ENCODE measurements around the gene RP9.
A peak's percentile ranks its signal among the peaks of the same experiment; 100 is the strongest.

Gene RP9

GRCh38 chr7:33109005-33109757, at the start of gene RP9:
Gene RP9, minus strand, starts transcription at chr7:33109404. Its CDS starts 32 bp downstream, at chr7:33109372.
- peak; percentile 50 to 66 (median 56) for DNase-seq

- no peak for DNase-seq
Measured at GRCh38 chr7:33157781-33158180, 48.6 kb upstream of the RP9 start.

GRCh38 chr7:33157311-33157710, 48.1 kb upstream of the RP9 start:
- no peak for DNase-seq

- DNase-seq, result no peak
Measured at GRCh38 chr7:33156441-33156840, 47.2 kb upstream of the RP9 start.

- no peak for DNase-seq
Measured at GRCh38 chr7:33155811-33156210, 46.6 kb upstream of the RP9 start.

- DNase-seq, result no peak
Measured at GRCh38 chr7:33152087-33152486, 42.9 kb upstream of the RP9 start.

GRCh38 chr7:33145156-33145555, 36.0 kb upstream of the RP9 start:
- no peak for DNase-seq

GRCh38 chr7:33143996-33144718, 35.0 kb upstream of the RP9 start:
- DNase-seq, result no peak

- DNase-seq, result no peak
Measured at GRCh38 chr7:33142585-33142984, 33.4 kb upstream of the RP9 start.

- DNase-seq, result no peak
Measured at GRCh38 chr7:33137103-33137502, 27.9 kb upstream of the RP9 start.

GRCh38 chr7:33130184-33130583, 21.0 kb upstream of the RP9 start:
- no peak for DNase-seq

- DNase-seq, result no peak
Measured at GRCh38 chr7:33129806-33130153, 20.6 kb upstream of the RP9 start.

- peak; percentile 78 to 88 (median 81) for DNase-seq
Measured at GRCh38 chr7:33128990-33129805, 20.0 kb upstream of the RP9 start, which contains the start of gene BBS9. Gene BBS9, plus strand, starts transcription at chr7:33129564. Its CDS starts 16,689 bp downstream, at chr7:33146253.

GRCh38 chr7:33128631-33128989, 19.4 kb upstream of the RP9 start:
- no peak for DNase-seq

GRCh38 chr7:33127085-33127484, 17.9 kb upstream of the RP9 start:
- no peak for DNase-seq

- DNase-seq, result no peak
Measured at GRCh38 chr7:33118383-33118782, 9.2 kb upstream of the RP9 start.

- no peak for DNase-seq
Measured at GRCh38 chr7:33114976-33115375, 5.8 kb upstream of the RP9 start.

GRCh38 chr7:33111614-33112013, 2.4 kb upstream of the RP9 start:
- no peak for DNase-seq

- DNase-seq, result no peak
Measured at GRCh38 chr7:33109758-33110238, 594 bp upstream of the RP9 start.

GRCh38 chr7:33108554-33109004, 625 bp downstream of the RP9 start:
- DNase-seq, result no peak

- peak in 1 of 4 experiments; percentile 3 for DNase-seq
Measured at GRCh38 chr7:33107136-33108066, 1.8 kb downstream of the RP9 start.

GRCh38 chr7:33101906-33102305, 7.3 kb downstream of the RP9 start:
- DNase-seq, result no peak

Data from activated CD4-positive, CD25-positive, alpha-beta regulatory T cell (primary cell).